ENCODE data around the gene METRN. TPM values are rescaled to one million over a fixed set of nuclear protein-coding genes. Genes with fewer than 3 reads are reported as not detected.

The METRN gene
- total and polyA plus RNA-seq, 5 experiments from 2014 or later, result 13.1 to 40.9 (median 22.1) TPM

GRCh38 chr16:760545-761343 lies 45.8 kb downstream of the METRN start, which contains the start of gene MSLN:
Gene MSLN (plus strand): TSS chr16:760734. CDS start chr16:762681, 1,947 bp downstream.
- H3K4me3 Mint-ChIP-seq, result no peak within 1 kb of the TSS
- H3K9me3 Mint-ChIP-seq, result peaks cover 0 to 2% (median 0%) of the 10 kb centered on the region in 9 donors
- H3K4me1 Mint-ChIP-seq, result peaks cover 0 to 8% (median 1%) of the 10 kb centered on the region in 4 donors
- ATAC-seq (no peak), DNase-seq (no peak)
- peaks cover 0 to 8% (median 2%) of the 10 kb centered on the region in 5 donors for H3K27me3 Mint-ChIP-seq
- H3K36me3 Mint-ChIP-seq, result no peaks in the 10 kb centered on the region
- H3K27ac Mint-ChIP-seq, result no peak within 1 kb of the TSS
- POLR2A ChIA-PET, result interaction anchor here (0.6 kb wide), 1 partner anchor 1027 kb away, joined by 8 read pairs; no protein-coding TSS in a partner anchor

GRCh38 chr16:761625-762513 lies 47.0 kb downstream of the METRN start:
- H3K4me1 Mint-ChIP-seq, result peaks cover 0 to 6% (median 1%) of the 10 kb centered on the region in 4 donors
- no peaks in the 10 kb centered on the region for H3K36me3 Mint-ChIP-seq
- no peaks in the 10 kb centered on the region for H3K9me3 Mint-ChIP-seq
- H3K27me3 Mint-ChIP-seq, result peaks cover 0 to 5% (median 0%) of the 10 kb centered on the region in 5 donors
- no peak overlapping the region for H3K27ac Mint-ChIP-seq
- POLR2A ChIA-PET, result no interaction called here
- ATAC-seq (no peak), DNase-seq (peak in 1 of 10 donors; percentile 52)
- no peak overlapping the region for H3K4me3 Mint-ChIP-seq

- ATAC-seq (no peak), DNase-seq (peak in 1 of 10 donors; percentile 53)
- H3K4me3 Mint-ChIP-seq, result no peak overlapping the region
- H3K4me1 Mint-ChIP-seq, result peaks cover 0 to 2% (median under 1%) of the 10 kb centered on the region in 4 donors
- H3K9me3 Mint-ChIP-seq, result no peaks in the 10 kb centered on the region
- H3K27ac Mint-ChIP-seq, result no peak overlapping the region
- H3K27me3 Mint-ChIP-seq, result peaks cover 0 to 2% (median 0%) of the 10 kb centered on the region in 5 donors
- H3K36me3 Mint-ChIP-seq, result no peaks in the 10 kb centered on the region
- POLR2A ChIA-PET, result no interaction called here
Measured at GRCh38 chr16:762595-763268, 47.8 kb downstream of the METRN start.

- Mint-ChIP-seq H3K27ac (no peak overlapping the region), H3K27me3 (no peaks in the 10 kb centered on the region), H3K36me3 (no peaks in the 10 kb centered on the region), H3K9me3 (no peaks in the 10 kb centered on the region), H3K4me3 (no peak overlapping the region), H3K4me1 (no peaks in the 10 kb centered on the region)
- no peak for ATAC-seq
- DNase-seq, result no peak
- POLR2A ChIA-PET, result no interaction called here
Measured at GRCh38 chr16:763369-764183, 48.7 kb downstream of the METRN start.

- POLR2A ChIA-PET, result no interaction called here
- no peak overlapping the region for H3K27ac Mint-ChIP-seq
Measured at GRCh38 chr16:764184-764750, 49.3 kb downstream of the METRN start.

GRCh38 chr16:764848-765487 lies 50.0 kb downstream of the METRN start:
- Mint-ChIP-seq H3K4me1 (no peaks in the 10 kb centered on the region), H3K36me3 (no peaks in the 10 kb centered on the region), H3K27ac (no peak overlapping the region), H3K4me3 (no peak overlapping the region), H3K9me3 (no peaks in the 10 kb centered on the region), H3K27me3 (no peaks in the 10 kb centered on the region)
- POLR2A ChIA-PET, result no interaction called here
- DNase-seq (peak in 1 of 10 donors; percentile 62), ATAC-seq (no peak)

More at GRCh38 chr16:764184-764750, 49.3 kb downstream of the METRN start:
- Mint-ChIP-seq H3K4me1 (no peaks in the 10 kb centered on the region), H3K4me3 (no peak overlapping the region), H3K9me3 (no peaks in the 10 kb centered on the region), H3K27me3 (no peaks in the 10 kb centered on the region), H3K36me3 (no peaks in the 10 kb centered on the region)
- ATAC-seq (no peak), DNase-seq (peak in 1 of 10 donors; percentile 48)

- DNase-seq (no peak), ATAC-seq (no peak)
- H3K4me3 Mint-ChIP-seq, result no peak overlapping the region
- H3K36me3 Mint-ChIP-seq, result no peaks in the 10 kb centered on the region
- no peak overlapping the region for H3K27ac Mint-ChIP-seq
- POLR2A ChIA-PET, result no interaction called here
- H3K9me3 Mint-ChIP-seq, result no peaks in the 10 kb centered on the region
- no peaks in the 10 kb centered on the region for H3K4me1 Mint-ChIP-seq
- no peaks in the 10 kb centered on the region for H3K27me3 Mint-ChIP-seq
Measured at GRCh38 chr16:765488-765865, 50.6 kb downstream of the METRN start.

GRCh38 chr16:766008-766819 lies 51.3 kb downstream of the METRN start:
- Mint-ChIP-seq H3K9me3 (no peaks in the 10 kb centered on the region), H3K27ac (no peak overlapping the region), H3K4me1 (no peaks in the 10 kb centered on the region), H3K4me3 (no peak overlapping the region), H3K36me3 (no peaks in the 10 kb centered on the region), H3K27me3 (no peaks in the 10 kb centered on the region)
- no peak for ATAC-seq
- POLR2A ChIA-PET, result no interaction called here
- peak in 1 of 10 donors; percentile 57 for DNase-seq

GRCh38 chr16:766820-767640 lies 52.1 kb downstream of the METRN start:
- no peaks in the 10 kb centered on the region for H3K4me1 Mint-ChIP-seq
- H3K27me3 Mint-ChIP-seq, result no peaks in the 10 kb centered on the region
- no peaks in the 10 kb centered on the region for H3K9me3 Mint-ChIP-seq
- H3K4me3 Mint-ChIP-seq, result no peak overlapping the region
- POLR2A ChIA-PET, result no interaction called here
- no peak for DNase-seq
- peak overlapping the region in 1 of 10 donors; percentile 65 for H3K27ac Mint-ChIP-seq
- ATAC-seq, result no peak
- H3K36me3 Mint-ChIP-seq, result no peaks in the 10 kb centered on the region

- no peaks in the 10 kb centered on the region for H3K9me3 Mint-ChIP-seq
- ATAC-seq (no peak), DNase-seq (no peak)
- H3K36me3 Mint-ChIP-seq, result no peaks in the 10 kb centered on the region
- H3K4me3 Mint-ChIP-seq, result no peak overlapping the region
- H3K4me1 Mint-ChIP-seq, result no peaks in the 10 kb centered on the region
- POLR2A ChIA-PET, result no interaction called here
- H3K27ac Mint-ChIP-seq, result no peak overlapping the region
- H3K27me3 Mint-ChIP-seq, result no peaks in the 10 kb centered on the region
Measured at GRCh38 chr16:767743-768235, 52.9 kb downstream of the METRN start.

All from naive thymus-derived CD8-positive, alpha-beta T cell (primary cell).